HG03025 (cell line): ENCODE measurements around the gene MUCL3.
"Not testable (repeated sequence)": the region's sequence is repeated elsewhere in the genome, so short reads cannot be mapped to it uniquely, and the experiment has no call there.

ENCODE experiments used
- ATAC-seq: cut with Tn5 transposase; IDR thresholded peaks from one replicate; pipeline ENCODE4 v1.9.1; 2021; ENCODE audit warnings: mild to moderate bottlenecking, moderate library complexity; ENCODE audit not compliant: unreplicated experiment, low FRiP score

MUCL3 gene

GRCh38 chr6:30974490-30975252, 33.9 kb downstream of the MUCL3 start:
- ATAC-seq, result no peak

- no peak for ATAC-seq
Observed at GRCh38 chr6:30979141-30979540, 38.4 kb downstream of the MUCL3 start.

- ATAC-seq, result no peak
Observed at GRCh38 chr6:30979690-30980089, 38.9 kb downstream of the MUCL3 start.

- no peak for ATAC-seq
Observed at GRCh38 chr6:30981942-30982772, 41.4 kb downstream of the MUCL3 start.

- ATAC-seq, result no peak
Observed at GRCh38 chr6:30983439-30983838, 42.7 kb downstream of the MUCL3 start, which contains the start of gene MUC21. Gene MUC21 (plus strand): TSS chr6:30983718. CDS start chr6:30983959, 241 bp downstream.

- ATAC-seq, result no peak
Observed at GRCh38 chr6:30985490-30985889, 44.7 kb downstream of the MUCL3 start.

- no peak for ATAC-seq
Observed at GRCh38 chr6:30987304-30987703, 46.5 kb downstream of the MUCL3 start.

- no peak for ATAC-seq
Observed at GRCh38 chr6:30988209-30988825, 47.5 kb downstream of the MUCL3 start.

- ATAC-seq, result no peak
Observed at GRCh38 chr6:30990422-30991086, 49.8 kb downstream of the MUCL3 start.

- no peak for ATAC-seq
Observed at GRCh38 chr6:30991891-30992290, 51.1 kb downstream of the MUCL3 start.

- no peak for ATAC-seq
Observed at GRCh38 chr6:30997301-30997700, 56.5 kb downstream of the MUCL3 start.

- no peak for ATAC-seq
Observed at GRCh38 chr6:30998785-30999184, 58.0 kb downstream of the MUCL3 start.

- not testable (repeated sequence) for ATAC-seq
Observed at GRCh38 chr6:31000067-31000860, 59.5 kb downstream of the MUCL3 start.

GRCh38 chr6:31001281-31001888, 60.6 kb downstream of the MUCL3 start:
- no peak for ATAC-seq

- ATAC-seq, result no peak
Observed at GRCh38 chr6:31002471-31002870, 61.7 kb downstream of the MUCL3 start.
